GM12874 (cell line): ENCODE measurements around the gene RXRB.

Source experiments
- CTCF ChIP-seq: IDR thresholded peaks from 2 replicates; pipeline ENCODE4 v1.5.1; 2011; ENCODE audit warnings: low read depth, mild to moderate bottlenecking, control low read depth, low read length, moderate library complexity; ENCODE audit not compliant: insufficient read depth

The RXRB gene

GRCh38 chr6:33241968-33242367 is 41.5 kb upstream of the RXRB start:
- no peak for TF ChIP-seq CTCF

GRCh38 chr6:33237741-33238140 is 37.3 kb upstream of the RXRB start:
- no peak for TF ChIP-seq CTCF

- no peak for TF ChIP-seq CTCF
Measured at GRCh38 chr6:33236852-33237251, 36.4 kb upstream of the RXRB start.

- TF ChIP-seq CTCF = no peak
Measured at GRCh38 chr6:33236328-33236727, 35.9 kb upstream of the RXRB start.

- no peak for TF ChIP-seq CTCF
Measured at GRCh38 chr6:33235221-33235634, 34.8 kb upstream of the RXRB start.

GRCh38 chr6:33217681-33218080 is 17.2 kb upstream of the RXRB start:
- no peak for TF ChIP-seq CTCF

- TF ChIP-seq CTCF = no peak
Measured at GRCh38 chr6:33217246-33217645, 16.8 kb upstream of the RXRB start.
